HS-27A (cell line): ENCODE measurements around the gene PCMT1.

Source experiments
- DNase-seq: peaks from one replicate; pipeline ENCODE4 v3.0.0-alpha.2; 2012; ENCODE audit warnings: low read depth, missing footprints

The PCMT1 gene

DNA sequence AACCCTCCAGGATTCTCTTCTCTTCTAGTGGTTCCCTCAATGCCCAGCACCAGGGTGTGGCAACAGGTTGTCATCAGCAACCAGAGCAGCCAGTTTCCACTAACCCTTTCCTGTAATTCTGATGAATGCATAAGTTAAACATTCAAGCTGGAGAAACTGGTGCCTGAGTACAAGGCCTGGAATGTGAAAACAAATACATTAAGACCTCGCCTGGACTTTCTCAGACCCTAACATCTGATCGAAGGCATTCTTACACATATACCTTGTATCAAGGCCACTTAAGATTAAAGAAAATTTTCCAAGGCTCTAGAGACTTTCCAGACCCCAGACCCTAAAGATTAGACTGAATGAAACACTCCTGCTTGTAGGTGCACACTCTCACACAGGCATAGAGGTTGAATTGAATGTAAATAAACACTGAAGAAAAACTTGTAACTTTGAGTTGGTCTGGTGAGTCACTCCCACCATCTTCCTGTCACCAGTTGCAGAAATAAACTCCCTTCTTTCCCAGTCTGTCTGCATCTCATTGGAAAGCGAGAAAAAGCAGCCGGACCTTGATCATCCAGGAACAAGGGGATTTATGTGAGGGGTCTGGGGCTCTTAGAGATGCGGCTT is 105.6 kb downstream of the PCMT1 start:
- DNase-seq = peak; percentile 96

- DNase-seq = peak; percentile 29
Observed at GRCh38 chr6:149855741-149856140, 106.2 kb downstream of the PCMT1 start.

GRCh38 chr6:149856256-149856994 is 106.9 kb downstream of the PCMT1 start:
- DNase-seq = no peak

DNA sequence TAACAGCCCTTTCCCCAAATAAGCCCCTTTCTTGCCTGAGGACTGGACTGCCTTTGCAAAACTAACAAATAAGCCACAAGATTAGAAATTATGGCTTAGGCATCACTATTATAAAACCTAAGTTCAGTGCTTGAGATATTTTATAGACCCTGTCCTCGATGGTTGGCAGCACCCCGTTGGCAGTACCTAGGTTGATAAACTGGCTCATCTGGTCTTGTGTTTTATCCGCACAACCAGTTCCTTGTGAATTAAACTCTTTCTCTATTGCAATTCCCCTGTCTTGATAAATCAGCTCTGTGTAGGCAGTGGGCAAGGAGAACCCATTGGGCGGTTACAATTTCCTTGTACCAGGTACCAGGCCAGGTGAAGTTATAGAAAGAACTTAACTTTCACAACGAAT is 108.0 kb downstream of the PCMT1 start:
- DNase-seq = no peak

DNA sequence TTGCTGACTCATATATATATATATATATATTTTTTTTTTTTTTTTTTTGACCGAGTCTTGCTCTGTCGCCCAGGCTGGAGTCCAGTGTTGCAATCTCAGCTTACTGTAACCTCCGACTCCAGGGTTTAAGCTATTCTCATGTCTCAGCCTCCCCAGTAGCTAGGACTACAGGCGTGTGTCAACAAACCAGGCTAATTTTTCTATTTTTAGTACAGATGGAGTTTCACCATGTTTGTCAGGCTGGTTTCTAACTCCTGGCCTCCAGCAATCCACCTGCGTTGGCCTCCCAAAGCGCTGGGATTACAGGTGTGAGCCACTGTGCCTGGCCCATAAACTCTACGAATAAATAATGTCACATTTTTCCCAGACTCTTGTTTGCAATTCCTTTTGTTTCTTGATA is 109.8 kb downstream of the PCMT1 start:
- DNase-seq = no peak

DNA sequence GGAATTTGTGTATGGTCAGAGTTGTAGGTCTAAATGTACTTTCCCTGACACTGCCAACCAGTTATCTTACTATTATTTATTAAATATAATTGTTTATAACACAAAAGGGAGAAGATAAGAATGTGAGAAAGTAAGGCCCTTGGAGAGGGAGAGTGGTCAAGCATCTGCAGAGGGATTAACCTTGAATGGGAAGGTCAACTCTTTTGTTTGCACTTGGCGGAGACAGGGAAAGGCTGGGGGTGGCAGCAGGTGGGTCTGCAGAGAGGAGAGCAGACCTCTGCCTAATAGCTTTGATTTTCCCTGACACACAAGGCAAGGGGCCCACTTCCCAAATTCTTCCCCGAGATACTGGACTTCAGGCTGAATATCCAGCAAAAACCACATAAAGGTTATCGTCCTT is 110.4 kb downstream of the PCMT1 start:
- DNase-seq = no peak

GRCh38 chr6:149860513-149860833 is 110.9 kb downstream of the PCMT1 start:
- DNase-seq = no peak
